Activated CD8-positive, alpha-beta memory T cell treated with anti-CD3 and anti-CD28 coated beads for 48 hours (primary cell): ENCODE measurements around the gene APEX1.

Source experiments
- DNase-seq, 3 experiments: peaks; one replicate each; pipeline ENCODE4 v3.0.0-alpha.2; 2020; ENCODE audit warnings: low read depth in 2 of 3, low spot score in 2 of 3

APEX1 gene

DNA sequence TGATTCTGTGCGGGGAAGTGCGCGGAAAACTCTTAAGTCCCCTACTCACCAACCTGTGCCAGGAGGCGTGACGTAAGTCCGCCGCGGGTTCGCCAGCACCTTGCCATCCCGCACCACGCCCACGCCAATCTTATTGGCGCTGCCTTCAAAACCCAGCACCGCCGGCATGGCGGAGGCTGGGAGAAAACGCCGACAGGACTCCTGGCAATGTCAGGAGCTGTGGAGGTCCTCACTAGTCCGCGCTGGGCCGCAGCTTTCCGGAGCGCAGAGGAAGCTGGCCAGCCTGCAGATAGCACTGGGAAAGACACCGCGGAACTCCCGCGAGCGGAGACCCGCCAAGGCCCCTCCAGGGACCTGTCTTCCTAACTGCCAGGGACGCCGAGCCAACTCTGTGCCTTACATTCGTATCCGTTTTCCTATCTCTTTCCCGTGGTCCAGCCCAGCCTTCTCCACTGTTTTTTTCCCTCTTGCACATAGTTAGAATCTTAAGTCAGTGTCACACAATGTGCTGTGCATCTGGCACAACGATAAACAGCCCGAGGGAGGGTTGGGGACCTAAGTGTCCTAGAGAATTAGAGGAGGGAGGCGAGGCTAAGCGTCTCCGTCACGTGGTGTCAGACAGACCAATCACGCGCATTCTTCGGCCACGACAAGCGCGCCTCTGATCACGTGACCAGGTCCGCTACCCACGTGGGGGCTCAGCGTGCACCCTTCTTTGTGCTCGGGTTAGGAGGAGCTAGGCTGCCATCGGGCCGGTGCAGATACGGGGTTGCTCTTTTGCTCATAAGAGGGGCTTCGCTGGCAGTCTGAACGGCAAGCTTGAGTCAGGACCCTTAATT lies at the start of gene APEX1, which contains the start of gene OSGEP:
TSS of gene APEX1 (plus strand) at position 711 of the 839 bp plus-strand sequence. CDS start 420 bp downstream, outside the sequence.
TSS of gene OSGEP (minus strand) at position 297 of the 839 bp plus-strand sequence. CDS start at position 168, 129 bp downstream.
- DNase-seq = peak; percentile 87 to 91 (median 89)

DNA sequence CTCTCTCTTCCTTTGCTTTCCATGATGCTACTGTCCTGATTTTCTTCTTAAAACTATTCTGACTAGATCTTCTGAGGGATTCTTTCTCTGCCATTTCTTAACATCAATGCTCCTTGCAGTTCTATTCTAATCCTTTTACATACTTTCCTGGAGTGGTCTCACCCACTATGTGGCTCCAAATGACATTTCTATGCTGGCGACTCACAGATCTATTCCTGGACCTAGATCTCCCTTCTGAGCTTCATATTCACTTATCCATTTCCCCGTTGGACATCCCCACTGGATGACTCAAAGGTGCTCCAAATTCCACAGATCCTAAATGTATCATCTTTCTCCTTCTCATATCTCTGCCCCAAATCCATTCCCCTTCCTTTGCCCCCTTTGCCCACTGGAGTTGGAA lies 45.8 kb upstream of the APEX1 start:
- DNase-seq = no peak

DNA sequence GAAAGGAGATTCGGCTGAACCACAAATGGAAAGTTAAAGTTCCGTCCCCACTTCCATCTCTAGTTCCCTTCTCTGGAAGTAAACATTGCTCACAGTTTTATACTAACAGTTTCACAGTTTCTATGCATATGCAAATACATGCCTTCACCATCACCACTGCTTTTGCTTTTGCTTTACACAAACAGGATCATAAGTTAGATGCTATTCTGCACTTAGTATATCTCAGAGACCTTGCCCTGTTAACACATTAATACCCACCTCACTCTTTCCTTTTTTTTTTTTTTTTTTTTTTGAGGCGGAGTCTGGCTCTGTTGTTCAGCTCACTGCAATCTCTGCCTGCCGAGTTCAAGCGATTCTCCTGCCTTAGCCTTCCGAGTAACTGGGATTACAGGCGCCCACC lies 42.6 kb upstream of the APEX1 start:
- no peak for DNase-seq

DNA sequence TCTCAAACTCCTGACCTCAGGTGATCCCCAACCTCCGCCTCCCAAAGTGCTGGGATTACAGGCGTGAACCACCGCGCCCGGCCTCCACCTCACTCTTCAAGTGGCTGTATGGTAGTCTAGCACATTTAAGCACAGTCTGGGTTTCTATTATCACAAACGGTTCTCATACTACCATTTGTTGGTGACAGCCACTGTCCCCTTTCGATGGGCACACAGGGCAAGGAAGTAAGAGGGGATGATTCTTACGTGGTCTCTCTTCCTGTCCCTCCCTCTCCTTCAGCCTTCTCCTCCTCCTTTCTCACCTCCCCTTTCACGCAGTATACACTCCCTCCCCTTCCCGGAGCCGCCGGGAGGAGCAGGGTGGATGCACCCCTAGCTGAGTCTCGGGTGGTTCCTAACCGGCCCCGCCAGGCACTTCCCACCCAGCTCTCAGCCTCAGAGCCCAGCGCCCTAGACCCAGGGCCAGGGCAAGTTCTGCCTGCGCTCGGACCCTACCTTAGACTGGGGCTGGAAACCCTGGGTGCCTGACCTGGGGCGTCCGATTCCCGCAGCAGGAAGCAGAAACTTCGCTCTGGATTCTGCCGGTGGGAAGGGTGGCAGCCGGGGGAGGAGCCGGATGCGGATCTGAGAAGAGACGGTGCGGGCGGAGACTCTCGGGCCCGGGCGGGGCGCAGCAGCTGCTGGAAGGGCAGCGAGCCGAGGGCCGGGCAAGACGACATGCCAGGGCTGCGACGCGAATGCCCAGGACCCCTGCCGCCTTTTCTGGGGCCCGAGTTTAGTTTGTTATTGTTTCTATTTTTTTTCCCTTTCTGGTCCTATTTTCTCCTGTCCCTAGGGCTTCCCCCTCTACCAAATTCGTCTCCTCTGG lies 41.9 kb upstream of the APEX1 start, which contains the start of gene TEP1:
TSS of gene TEP1 (minus strand) at position 626 of the 868 bp plus-strand sequence. CDS start 5,062 bp downstream, outside the sequence.
- peak; percentile 52 to 65 (median 53) for DNase-seq

DNA sequence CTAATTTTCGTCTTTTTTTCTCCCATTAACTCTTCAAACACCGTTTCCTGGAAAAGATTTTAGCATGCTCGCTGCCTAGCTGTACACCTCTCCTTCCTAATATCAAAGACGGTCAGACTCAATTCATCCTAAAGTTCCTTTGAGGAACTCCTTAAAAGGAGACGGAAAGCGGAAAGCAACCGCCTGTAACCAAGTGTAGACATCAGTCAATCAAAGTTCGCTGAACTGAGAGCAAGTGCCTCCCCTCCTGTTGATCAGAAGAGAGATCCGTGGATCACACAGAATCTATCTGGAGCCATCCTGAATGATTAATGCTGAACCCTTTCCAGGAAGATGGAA lies 41.3 kb upstream of the APEX1 start:
- DNase-seq = no peak

DNA sequence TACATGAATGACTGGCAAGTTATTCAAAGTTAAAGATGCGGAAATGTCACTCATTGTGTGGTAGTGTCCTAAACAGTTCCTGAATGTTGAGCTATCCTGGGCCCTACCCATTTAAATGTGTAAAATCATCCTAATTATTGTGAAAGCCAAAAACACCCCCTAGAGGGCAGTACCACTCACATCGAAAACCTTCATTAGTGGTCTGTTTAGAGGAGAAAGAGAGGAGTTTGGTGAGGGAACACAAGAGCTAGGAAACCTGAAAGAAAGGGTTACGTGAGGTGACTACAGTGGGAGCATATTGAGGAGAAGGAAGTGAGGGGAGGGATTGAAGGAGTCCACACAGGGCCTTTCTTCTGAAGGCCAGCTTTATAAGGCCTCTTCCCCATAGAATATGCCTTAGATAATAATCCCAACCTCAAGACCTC lies 39.2 kb upstream of the APEX1 start:
- no peak for DNase-seq

DNA sequence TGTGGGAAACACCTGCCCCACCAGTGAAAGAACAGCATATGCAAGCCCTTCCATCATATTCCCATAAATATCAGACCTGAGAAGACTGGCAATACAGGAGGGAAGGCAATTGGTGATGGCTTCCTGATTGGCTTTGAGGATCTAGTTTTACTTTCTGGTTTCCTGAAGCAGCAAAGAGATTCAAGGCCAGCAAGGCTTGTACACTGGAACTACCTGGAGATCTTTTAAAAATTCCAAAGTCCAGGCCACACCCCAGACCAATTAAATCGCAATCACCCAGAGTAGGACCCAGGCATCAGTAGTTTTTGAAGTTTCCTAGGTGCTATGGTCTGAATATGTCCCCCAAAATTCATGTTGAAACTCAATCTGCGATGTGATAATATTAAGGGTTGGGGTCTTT lies 38.8 kb upstream of the APEX1 start:
- DNase-seq = no peak

DNA sequence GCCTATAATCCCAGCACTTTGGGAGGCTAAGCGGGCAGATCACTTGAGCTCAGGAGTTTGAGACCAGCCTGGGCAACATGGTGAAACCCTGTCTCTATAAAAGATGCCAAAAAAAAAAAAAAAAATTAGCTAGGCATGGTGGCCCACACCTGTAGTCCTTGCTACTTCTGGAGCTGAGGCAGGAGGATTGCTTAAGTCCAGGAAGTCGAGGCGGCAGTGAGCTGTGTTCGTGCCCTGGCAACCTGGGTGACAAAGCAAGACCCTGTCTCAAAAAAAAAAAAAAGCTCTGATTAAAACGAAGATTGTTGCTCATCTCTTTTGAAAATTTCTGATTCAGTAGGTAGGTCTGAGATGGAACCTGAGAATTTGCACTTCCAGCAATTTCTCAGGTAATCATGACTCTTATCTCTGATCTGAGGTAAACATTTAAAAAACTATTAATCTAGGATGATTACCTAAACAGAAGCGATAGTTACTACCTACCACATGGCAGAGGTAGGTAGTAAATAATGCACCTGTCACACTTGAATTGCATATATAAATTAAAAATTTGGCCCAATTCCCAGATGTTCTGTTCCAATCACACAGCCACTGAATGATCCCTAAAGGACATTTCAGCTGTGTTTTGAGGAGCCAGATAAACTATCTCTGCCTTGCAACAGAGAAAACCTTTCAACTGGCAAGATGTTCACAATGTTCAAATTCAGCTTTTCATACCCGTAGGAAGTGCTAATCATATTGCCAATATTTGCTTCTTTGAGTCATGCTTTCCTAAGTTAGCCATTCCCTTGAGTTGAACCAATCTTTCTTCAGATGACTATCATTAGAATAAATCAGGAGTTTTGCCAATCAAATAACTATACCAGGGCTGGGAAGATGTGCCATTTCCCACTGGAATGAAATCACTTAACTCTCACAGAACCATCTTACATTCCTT lies 37.5 kb upstream of the APEX1 start:
- DNase-seq = no peak

DNA sequence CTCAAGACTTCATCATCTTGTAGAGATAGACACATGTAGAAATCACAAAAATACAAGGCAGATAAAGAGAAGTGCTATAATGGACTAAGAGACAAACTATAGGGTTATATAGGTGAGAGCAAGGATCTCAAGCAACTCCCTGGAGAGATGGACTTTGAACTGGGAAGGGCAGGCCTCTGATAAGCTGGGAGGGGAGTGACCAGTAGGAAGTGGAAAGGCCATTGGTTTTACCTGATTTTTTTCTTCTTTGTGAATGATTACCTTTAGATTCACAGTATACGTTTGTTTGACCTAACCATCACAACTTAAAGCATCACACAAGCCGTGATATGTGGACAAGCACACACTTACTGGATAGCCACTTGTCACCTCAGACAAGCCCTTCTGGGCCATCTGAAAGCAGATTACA lies 36.5 kb upstream of the APEX1 start:
- DNase-seq = no peak

DNA sequence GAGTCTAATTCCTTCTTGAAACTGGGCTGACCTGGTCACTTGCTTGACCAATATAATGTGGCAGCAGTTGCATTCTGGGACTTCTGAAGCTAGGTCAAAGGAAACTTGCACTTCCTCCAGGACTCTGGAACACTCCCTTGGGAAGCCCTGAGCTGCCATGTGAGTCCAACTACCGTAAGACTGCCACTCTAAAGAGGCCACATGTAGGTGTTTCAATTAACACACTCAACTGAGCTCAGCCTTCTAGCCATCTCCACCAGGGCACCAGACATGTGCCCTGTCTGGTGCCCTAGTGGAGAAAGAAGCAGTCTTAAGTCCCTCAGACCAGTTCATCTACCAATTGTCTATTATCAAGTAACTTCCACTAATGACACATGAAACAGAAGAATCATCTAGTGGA lies 35.6 kb upstream of the APEX1 start:
- DNase-seq = no peak

DNA sequence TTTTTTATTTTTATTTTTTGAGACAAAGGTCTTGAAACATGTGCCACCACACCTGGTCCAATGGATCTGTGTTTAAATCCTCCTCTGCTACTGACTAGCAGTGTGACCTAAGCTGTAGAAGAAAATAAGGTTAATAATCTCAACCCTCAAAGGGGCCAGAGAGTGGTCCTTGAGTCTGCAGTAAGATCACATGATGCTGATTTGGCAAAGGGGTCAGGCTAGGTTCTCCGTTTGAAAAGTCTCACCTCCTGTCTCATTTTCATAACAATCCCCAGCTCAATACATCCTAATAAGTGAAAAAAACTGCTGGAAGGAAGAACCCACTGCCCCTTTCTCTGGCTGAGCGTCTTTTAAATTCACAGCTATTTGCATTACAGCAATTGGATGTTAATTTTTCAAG lies 33.8 kb upstream of the APEX1 start:
- DNase-seq = no peak

DNA sequence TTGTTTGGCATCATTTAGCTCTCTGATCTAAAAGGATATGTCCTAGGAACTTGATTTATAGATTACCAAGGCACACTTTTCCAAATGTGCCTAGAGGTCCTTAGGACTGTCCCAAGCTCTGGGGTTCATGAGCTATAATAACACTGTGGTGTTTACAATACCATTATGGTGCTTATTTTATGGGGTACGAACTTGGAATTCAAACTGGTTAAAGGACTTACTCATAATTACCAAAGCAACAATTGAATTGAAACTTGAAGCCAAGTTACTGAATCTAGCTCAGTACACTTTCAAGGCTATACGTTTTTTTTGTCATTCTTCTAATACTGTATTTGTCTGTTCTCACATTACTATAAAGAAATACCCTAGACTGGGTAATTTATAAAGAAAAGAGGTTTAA lies 32.1 kb upstream of the APEX1 start:
- DNase-seq = no peak

DNA sequence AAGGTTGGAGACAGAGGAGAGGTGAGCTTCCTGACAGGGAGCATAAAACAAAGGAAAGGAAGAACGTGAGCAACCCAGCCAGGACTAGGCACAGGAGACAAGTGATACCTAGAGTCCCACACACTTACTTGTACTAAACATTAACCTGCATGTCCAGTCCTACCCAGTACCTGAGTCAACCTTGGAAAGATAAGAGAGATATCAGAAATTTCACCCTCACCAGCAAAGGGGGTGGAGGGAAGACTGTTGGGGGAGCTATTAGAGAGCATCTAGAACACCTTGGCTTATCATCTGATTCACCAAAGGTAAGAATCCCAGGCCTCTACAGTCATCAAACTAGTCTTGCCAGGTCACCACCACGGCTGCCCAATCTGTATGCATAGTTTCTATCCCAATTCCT lies 30.2 kb upstream of the APEX1 start:
- no peak for DNase-seq

DNA sequence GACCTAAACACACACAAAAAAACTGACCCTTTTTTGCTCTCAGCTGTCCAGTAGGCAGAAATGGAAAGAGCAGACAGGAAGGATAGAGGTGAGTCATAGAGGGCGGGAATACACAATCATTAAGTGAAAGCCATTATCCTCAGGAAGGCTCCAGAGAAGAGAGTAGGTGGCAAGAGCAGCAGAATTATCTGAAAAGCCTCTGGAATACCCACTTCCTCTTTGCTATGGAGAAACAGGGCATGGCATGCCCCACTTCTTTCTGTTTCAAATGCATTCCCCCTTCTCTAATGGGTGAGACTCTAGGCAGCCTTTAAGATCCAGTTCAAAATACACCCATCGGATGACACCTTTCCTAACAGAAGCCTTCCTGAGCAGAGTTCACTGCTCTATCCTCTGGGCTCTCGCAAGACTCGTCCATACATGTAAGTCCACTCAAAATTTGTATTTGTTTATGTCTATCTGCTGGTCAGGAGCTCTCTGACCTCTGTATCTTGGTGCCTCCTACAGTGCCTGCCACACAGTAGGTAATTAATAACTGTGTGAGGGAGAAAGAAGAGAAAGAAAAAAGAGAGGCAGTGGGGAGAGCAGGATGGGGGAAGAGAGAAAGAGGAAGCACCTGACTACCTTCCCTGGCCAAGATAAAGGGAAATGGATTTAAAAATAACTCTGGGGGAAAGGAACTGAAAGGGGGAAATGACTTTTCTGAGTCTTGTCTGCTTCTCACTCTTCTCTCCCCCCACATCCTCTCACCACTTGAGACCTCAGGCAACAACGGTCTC lies 27.6 kb upstream of the APEX1 start:
- DNase-seq = no peak

DNA sequence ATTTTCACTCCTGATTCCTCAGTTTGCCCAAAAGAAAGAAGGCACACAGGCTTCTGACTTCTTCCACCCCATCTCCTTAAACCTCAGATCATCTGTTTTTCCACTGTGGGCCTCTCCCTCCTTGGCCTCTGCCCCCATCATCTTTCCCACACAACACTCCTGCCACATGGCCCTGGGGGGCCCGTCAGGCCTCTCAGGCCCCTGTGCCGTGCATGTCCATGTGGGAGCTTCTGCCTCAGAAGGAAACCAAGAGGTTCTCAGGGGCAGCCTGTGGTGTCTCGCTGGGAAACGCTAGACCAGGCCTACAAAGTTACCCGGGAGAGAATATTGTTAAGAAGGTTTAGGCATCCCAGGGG lies 27.0 kb upstream of the APEX1 start:
- no peak for DNase-seq

DNA sequence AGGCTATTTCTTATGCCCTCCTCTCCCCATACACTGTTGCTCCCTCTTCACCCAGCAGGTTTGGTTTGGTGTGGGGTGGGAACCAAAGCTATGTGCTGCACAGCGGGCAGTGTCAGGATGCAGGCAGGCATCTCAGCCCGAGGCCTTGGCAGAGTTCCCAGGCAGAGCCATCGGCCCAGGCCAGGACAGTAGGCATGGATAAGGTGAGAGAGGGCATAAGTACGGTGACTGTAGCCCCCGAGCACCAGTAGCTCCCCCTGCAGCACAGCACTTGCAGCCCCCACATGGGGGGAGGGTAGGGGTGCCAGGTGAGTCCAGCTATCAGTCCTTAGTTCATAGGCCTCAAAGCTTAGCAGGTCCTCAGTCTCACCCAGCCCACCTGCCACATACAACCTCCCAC lies 26.2 kb upstream of the APEX1 start:
- DNase-seq = no peak

DNA sequence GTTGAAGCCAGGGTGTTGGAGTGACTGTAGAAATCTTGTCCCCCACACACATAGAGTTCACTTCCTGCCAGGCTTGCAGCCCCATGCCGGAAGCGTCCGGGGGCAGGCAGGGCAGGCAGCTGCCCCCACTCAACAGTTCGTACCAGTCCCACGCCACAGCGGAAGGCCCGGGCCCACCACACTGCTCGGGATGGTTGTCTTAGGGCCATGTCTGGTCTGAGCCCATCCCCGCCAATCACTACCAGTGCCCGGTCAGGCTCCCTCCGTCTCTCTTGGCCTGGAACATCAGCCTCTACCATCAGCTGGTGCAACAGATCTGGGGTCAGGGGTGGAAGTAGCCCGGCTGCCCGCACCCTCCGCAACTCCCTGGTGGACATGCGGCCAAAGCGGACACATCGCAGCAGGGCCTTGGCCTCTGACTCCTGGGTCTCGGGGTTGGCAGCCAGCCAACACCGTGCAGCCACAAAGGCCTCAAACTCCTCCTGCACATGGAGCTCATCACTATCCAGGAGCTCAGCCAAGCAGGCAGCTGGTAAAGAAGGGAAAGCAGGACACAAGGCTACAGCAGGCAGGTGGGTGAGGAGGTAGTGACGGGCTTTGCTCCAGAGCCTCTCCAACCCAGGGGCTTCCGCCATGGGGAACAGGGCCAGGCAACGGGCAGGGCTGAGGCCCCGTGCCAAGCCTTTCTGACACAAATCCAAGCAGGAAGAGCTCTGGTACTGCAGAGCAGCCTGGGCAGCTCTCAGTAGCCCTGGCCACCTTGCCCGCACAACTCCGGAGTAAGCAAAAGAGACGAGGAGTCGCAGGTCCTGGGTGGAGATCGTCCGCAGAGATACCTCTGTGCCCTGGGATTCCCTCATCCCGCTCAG lies 25.0 kb upstream of the APEX1 start:
- no peak for DNase-seq

DNA sequence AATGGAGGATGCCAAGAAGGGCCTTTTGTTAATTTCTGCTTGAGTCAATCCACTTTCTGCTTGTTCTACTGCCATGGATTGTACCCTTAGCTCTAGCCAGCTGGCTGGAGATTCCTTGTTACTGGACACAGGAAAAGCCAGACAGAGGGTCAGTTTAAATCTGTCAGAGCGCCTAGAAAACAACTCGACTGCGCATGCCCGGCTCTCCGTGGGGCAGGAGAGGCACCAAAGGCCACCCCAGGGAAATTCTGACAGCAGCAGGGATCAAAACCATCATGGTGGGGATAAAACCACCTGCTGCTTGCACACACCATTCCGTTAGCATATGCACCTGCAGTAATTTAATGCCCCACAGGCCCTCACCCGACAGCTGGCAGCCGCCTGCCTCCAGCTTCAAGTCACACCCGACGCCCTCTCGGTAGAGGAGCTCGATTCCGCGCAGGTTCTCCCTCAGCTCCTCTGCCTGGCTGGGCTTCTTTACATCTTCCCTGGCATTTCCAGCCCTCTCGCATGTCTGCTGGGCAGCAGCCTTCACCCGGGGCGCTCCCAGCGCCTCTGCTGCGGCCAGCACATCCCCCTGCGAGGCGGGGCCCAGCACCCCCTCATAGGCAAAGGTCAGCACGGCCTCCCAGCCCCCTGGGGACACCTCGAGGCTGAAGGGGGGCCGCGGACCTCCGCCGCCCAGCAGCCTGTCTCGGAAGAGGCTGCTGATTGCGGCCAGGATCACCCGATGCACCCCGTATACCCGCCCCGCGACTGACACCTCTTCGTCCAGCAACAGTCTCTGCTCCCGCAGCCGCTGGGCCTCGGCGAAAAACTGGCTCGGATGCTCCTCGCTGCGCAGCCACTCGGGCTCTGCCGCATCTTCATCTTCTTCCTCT lies 20.1 kb upstream of the APEX1 start:
- no peak for DNase-seq
